Panc1 (cell line): ENCODE results near the gene KRTAP4-5. TPM values are rescaled to one million over a fixed set of nuclear protein-coding genes. Genes with fewer than 3 reads are reported as not detected.
"Not testable (repeated sequence)": the region's sequence is repeated elsewhere in the genome, so short reads cannot be mapped to it uniquely, and the experiment has no call there.

Source experiments
- ATAC-seq: fragments of 200-7000 bp; cut with Tn5 transposase; 2 replicates; pipeline ENCODE4 v1.9.1; 2020; ENCODE audit warnings: mild to moderate bottlenecking, moderate library complexity
- BruUV-seq: library from RNA; stranded (reverse); fragments of 400-500 nt; replicated peaks from 2 replicates; lab custom pipeline; 2021; lab: Mats Ljungman, UMichigan
- CTCF ChIA-PET: fragments of 300-600 bp; sonication (Branson Sonifier 250); formaldehyde crosslinking; loops from one replicate; lab custom pipeline; 2022; ENCODE audit warnings: antibody characterized with exemption; lab: Charles Lee
- POLR2A ChIA-PET: fragments of 300-600 bp; sonication (Branson Sonifier 250); formaldehyde crosslinking; loops from one replicate; lab custom pipeline; 2022; ENCODE audit warnings: antibody characterized with exemption; lab: Charles Lee
- DNase-seq: peaks from one replicate; pipeline ENCODE4 v3.0.0-alpha.2; 2010; ENCODE audit warnings: low read depth, low spot score
- H3K27ac ChIP-seq: 2 replicates; pipeline ENCODE4 v1.5.1; 2011; ENCODE audit warnings: mild to moderate bottlenecking, low read length, inconsistent platforms
- H3K27me3 ChIP-seq: fragments of 200-500 bp; sonication (Bioruptor generic); 2 replicates; pipeline ENCODE4 v1.6.0; 2014; ENCODE audit warnings: low read length, inconsistent platforms; ENCODE audit not compliant: control insufficient read depth, insufficient read depth
- H3K36me3 ChIP-seq: fragments of 200-500 bp; sonication (Bioruptor generic); 2 replicates; pipeline ENCODE4 v1.5.1; 2014; ENCODE audit warnings: inconsistent platforms, mild to moderate bottlenecking, low read length, moderate library complexity; ENCODE audit not compliant: control insufficient read depth, insufficient read depth
- H3K4me1 ChIP-seq: 2 replicates; pipeline ENCODE4 v1.5.1; 2011; ENCODE audit warnings: inconsistent platforms, mild to moderate bottlenecking, low read length, moderate library complexity; ENCODE audit not compliant: control insufficient read depth, insufficient read depth
- H3K4me3 ChIP-seq, 2 experiments: 2 replicates each; pipeline ENCODE4 v1.5.1; 2011 to 2012; ENCODE audit warnings: low read depth in 2 of 2, low read length in 2 of 2, mild to moderate bottlenecking in 2 of 2, inconsistent platforms in 1 of 2, moderate library complexity in 1 of 2
- H3K9me3 ChIP-seq: fragments of 200-500 bp; sonication (Bioruptor generic); 2 replicates; pipeline ENCODE4 v1.5.1; 2014; ENCODE audit warnings: low read depth, mild to moderate bottlenecking, inconsistent platforms, low read length, moderate library complexity; ENCODE audit not compliant: control insufficient read depth, insufficient read depth
- CTCF ChIP-seq: fragments of 450-650 bp; IDR thresholded peaks from 2 replicates; pipeline ENCODE4 v1.5.1; 2017; ENCODE audit warnings: mild to moderate bottlenecking
- POLR2AphosphoS5 ChIP-seq: IDR thresholded peaks from 2 replicates; pipeline ENCODE4 v1.6.1; 2012; ENCODE audit warnings: mild to moderate bottlenecking, low read depth, low read length, moderate library complexity
- REST ChIP-seq, 2 experiments: IDR thresholded peaks; 2 replicates each; pipeline ENCODE4 v1.6.1; 2011 to 2012; ENCODE audit warnings: low read depth in 2 of 2, control low read depth in 1 of 2, low read length in 1 of 2, mild to moderate bottlenecking in 1 of 2, moderate library complexity in 1 of 2; ENCODE audit not compliant: insufficient read depth in 1 of 2
- SIN3A ChIP-seq: IDR thresholded peaks from 2 replicates; pipeline ENCODE4 v1.6.1; 2012; ENCODE audit warnings: low read depth, mild to moderate bottlenecking, low read length, moderate library complexity, borderline replicate concordance; ENCODE audit not compliant: insufficient read depth
- TCF7L2 ChIP-seq: IDR thresholded peaks from 2 replicates; pipeline ENCODE4 v1.6.1; 2011; ENCODE audit warnings: mild to moderate bottlenecking, low read depth, low read length, inconsistent platforms
- in situ Hi-C: cut with HindIII; loops from 2 replicates; pipeline ENCODE4 v1.10.0; 2016; ENCODE audit warnings: low sequenced_read_pairs, low pct_unique_long_range_greater_than_20kb
- intact Hi-C: fragments of 100-400 bp; cut with micrococcal nuclease; formaldehyde crosslinking; loops from one replicate; pipeline ENCODE4 v1.10.0; 2022; ENCODE audit not compliant: unreplicated experiment
- total RNA-seq: library from RNA; stranded (reverse); gene quantifications from one replicate; pipeline ENCODE4 v1.2.1, GENCODE V29; 2021; ENCODE audit not compliant: unreplicated experiment

KRTAP4-5 gene
- total RNA-seq, 1 experiment from 2014 or later = not detected

- Histone ChIP-seq H3K9me3 (no peaks in the 10 kb centered on the region), H3K4me3 (no peak overlapping the region), H3K27me3 (peaks cover 12% of the 10 kb centered on the region; the same call in 1 of the 2 replicates), H3K27ac (no peak overlapping the region), H3K36me3 (no peaks in the 10 kb centered on the region), H3K4me1 (no peaks in the 10 kb centered on the region)
- no TSS peak for BruUV-seq
- POLR2A ChIA-PET = no interaction called here
- DNase-seq (no peak), ATAC-seq (no peak; the same call in 1 of the 2 replicates)
- intact Hi-C loops (no loop called here), in situ Hi-C loops (no loop called here)
- TF ChIP-seq SIN3A = no peak
- no peak for TF ChIP-seq REST (IDR thresholded peaks at IDR 0.05; ENCODE audit: insufficient read depth in 1 of 2, low read depth in 2 of 2, low read length in 1 of 2)
- TF ChIP-seq POLR2AphosphoS5 = no peak
- no peak for TF ChIP-seq TCF7L2
- TF ChIP-seq CTCF = no peak
- CTCF ChIA-PET = interaction anchor here (0.6 kb wide), 1 partner anchor 203 kb away, joined by 7 read pairs; no protein-coding TSS in a partner anchor
These were observed 14.2 kb upstream of the KRTAP4-5 start for GRCh38 chr17:41163828-41164227.

GRCh38 chr17:41160648-41161047 lies 11.0 kb upstream of the KRTAP4-5 start, which contains the start of gene KRTAP4-4:
Gene KRTAP4-4 (minus strand): TSS chr17:41160748. CDS start chr17:41160691, 57 bp downstream.
- Histone ChIP-seq H3K27ac (no peak within 1 kb of the TSS), H3K4me3 (no peak within 1 kb of the TSS), H3K4me1 (no peaks in the 10 kb centered on the region), H3K27me3 (peaks cover 9% of the 10 kb centered on the region; the same call in 1 of the 2 replicates), H3K9me3 (no peaks in the 10 kb centered on the region), H3K36me3 (no peaks in the 10 kb centered on the region)
- intact Hi-C loops (no loop called here), in situ Hi-C loops (no loop called here)
- POLR2A ChIA-PET = no interaction called here
- DNase-seq (no peak), ATAC-seq (no peak)
- CTCF ChIA-PET = no interaction called here
- BruUV-seq = no TSS peak
- TF ChIP-seq POLR2AphosphoS5 = no peak

- in situ Hi-C loops, H3K4me1 ChIP-seq, H3K27me3 ChIP-seq, ATAC-seq, DNase-seq, H3K27ac ChIP-seq, intact Hi-C loops, H3K9me3 ChIP-seq, H3K4me3 ChIP-seq, BruUV-seq, CTCF ChIA-PET, H3K36me3 ChIP-seq: not testable (repeated sequence)
- POLR2A ChIA-PET = interaction anchor here (0.6 kb wide), 1 partner anchor 284 kb away, joined by 3 read pairs; no protein-coding TSS in a partner anchor
These were observed 10.6 kb upstream of the KRTAP4-5 start for GRCh38 chr17:41160190-41160589.
